Hematopoietic multipotent progenitor cell treated with erythropoietin and hydrocortisone succinate and interleukin-3 and kit ligand, for 8 days (in vitro differentiated cells): ENCODE data around the gene POTEE.
"Not testable (repeated sequence)": the region's sequence is repeated elsewhere in the genome, so short reads cannot be mapped to it uniquely, and the experiment has no call there.

ENCODE experiments used
- DNase-seq: peaks from one replicate; pipeline ENCODE4 v3.0.0-alpha.2; 2015

POTEE gene

GRCh38 chr2:131209030-131209772 lies at the start of gene POTEE:
POTEE (plus strand) TSS chr2:131209536; CDS start chr2:131218403, 8,867 bp downstream.
- not testable (repeated sequence) for DNase-seq

- DNase-seq, result not testable (repeated sequence)
These were observed 43.8 kb upstream of the POTEE start for GRCh38 chr2:131165562-131165961.

- DNase-seq, result no peak
These were observed 40.8 kb upstream of the POTEE start for GRCh38 chr2:131168538-131168937.

GRCh38 chr2:131178050-131178449 lies 31.3 kb upstream of the POTEE start:
- not testable (repeated sequence) for DNase-seq

GRCh38 chr2:131178721-131179418 lies 30.5 kb upstream of the POTEE start:
- not testable (repeated sequence) for DNase-seq

GRCh38 chr2:131181451-131181850 lies 27.9 kb upstream of the POTEE start:
- DNase-seq, result not testable (repeated sequence)

- DNase-seq, result peak; percentile 35
These were observed 15.9 kb upstream of the POTEE start for GRCh38 chr2:131193421-131193820.

- DNase-seq, result peak; percentile 21
These were observed 13.2 kb upstream of the POTEE start for GRCh38 chr2:131196186-131196585.

- DNase-seq, result no peak
These were observed 8.2 kb upstream of the POTEE start for GRCh38 chr2:131201098-131201497.

GRCh38 chr2:131207839-131208238 lies 1.5 kb upstream of the POTEE start:
- not testable (repeated sequence) for DNase-seq

- not testable (repeated sequence) for DNase-seq
These were observed 403 bp downstream of the POTEE start for GRCh38 chr2:131209773-131210104.

- DNase-seq, result not testable (repeated sequence)
These were observed 1.3 kb downstream of the POTEE start for GRCh38 chr2:131210434-131211211.

- DNase-seq, result not testable (repeated sequence)
These were observed 8.1 kb downstream of the POTEE start for GRCh38 chr2:131217238-131217986.

GRCh38 chr2:131235543-131236449 lies 26.5 kb downstream of the POTEE start:
- DNase-seq, result not testable (repeated sequence)
